Measurements from ENCODE around the gene CD200.

DNA sequence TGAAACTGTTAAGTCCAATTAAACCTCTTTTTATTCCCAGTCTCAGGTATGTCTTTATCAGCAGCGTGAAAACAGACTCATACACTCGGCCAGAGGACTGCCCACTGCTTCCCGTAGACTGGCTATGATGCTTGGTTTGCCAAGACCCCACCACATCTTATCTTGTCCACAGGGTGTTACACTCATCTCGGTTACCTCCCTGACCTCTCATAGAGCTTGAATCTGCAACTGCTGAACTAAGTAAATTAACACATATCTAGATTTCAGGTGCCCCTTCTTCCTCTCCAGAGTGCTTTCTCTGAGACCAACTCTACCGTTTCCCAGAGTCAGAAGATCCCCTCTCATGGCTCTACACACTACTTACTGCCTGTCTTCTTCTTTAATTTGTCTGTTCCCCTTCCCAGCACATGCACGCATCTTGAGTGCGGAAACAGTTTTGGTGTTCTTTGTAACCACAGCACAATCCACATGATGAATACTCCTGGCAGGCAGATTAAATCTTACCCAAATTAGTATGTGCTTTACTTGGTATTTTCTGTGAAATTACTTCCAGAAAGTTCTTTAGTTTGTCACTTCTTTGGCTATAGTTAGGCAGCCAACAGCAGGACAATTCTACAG lies 49.7 kb downstream of the CD200 start:
- TF ChIP-seq POLR2A (IDR thresholded peaks at IDR 0.05; ENCODE audit: low read depth, low read length): no peak
- no peak for TF ChIP-seq CTCF (conservative IDR thresholded peaks at IDR 0.05; ENCODE audit: low read depth, low read length)
- TF ChIP-seq RAD21 (IDR thresholded peaks at IDR 0.05; ENCODE audit: low read length): no peak
- no peak for TF ChIP-seq MAZ (IDR thresholded peaks at IDR 0.05; ENCODE audit: borderline replicate concordance, low read depth, low read length)
- TF ChIP-seq CHD1 (IDR thresholded peaks at IDR 0.05; ENCODE audit: low read depth, low read length): no peak
- TF ChIP-seq USF2 (IDR thresholded peaks at IDR 0.05; ENCODE audit: low read depth, low read length): no peak
- no peak for TF ChIP-seq NFE2L2 (IDR thresholded peaks at IDR 0.05; ENCODE audit: low read depth, low read length)

Measured in IMR-90 (cell line).